Neural cell (in vitro differentiated cells): ENCODE data around the gene PLP1.

Experiments used
- CTCF ChIP-seq: fragments of 450-650 bp; IDR thresholded peaks from 2 replicates; pipeline ENCODE4 v1.5.1; 2014; ENCODE audit warnings: antibody characterized with exemption, mild to moderate bottlenecking, moderate library complexity; ENCODE audit not compliant: poor library complexity, severe bottlenecking
- EP300 ChIP-seq: fragments of 450-650 bp; conservative IDR thresholded peaks from 2 replicates; pipeline ENCODE4 v1.6.1; 2014; ENCODE audit warnings: antibody characterized with exemption, mild to moderate bottlenecking, moderate library complexity; ENCODE audit not compliant: poor library complexity, severe bottlenecking
- POLR2AphosphoS5 ChIP-seq: IDR thresholded peaks from 2 replicates; pipeline ENCODE4 v1.6.1; 2012
- RAD21 ChIP-seq: fragments of 450-650 bp; conservative IDR thresholded peaks from 2 replicates; pipeline ENCODE4 v1.6.1; 2014; ENCODE audit warnings: antibody characterized with exemption, mild to moderate bottlenecking, moderate library complexity
- REST ChIP-seq: IDR thresholded peaks from 2 replicates; pipeline ENCODE4 v1.6.1; 2012; ENCODE audit warnings: borderline replicate concordance
- TAF1 ChIP-seq: IDR thresholded peaks from 2 replicates; pipeline ENCODE4 v1.6.1; 2012; ENCODE audit warnings: low read depth

DNA sequence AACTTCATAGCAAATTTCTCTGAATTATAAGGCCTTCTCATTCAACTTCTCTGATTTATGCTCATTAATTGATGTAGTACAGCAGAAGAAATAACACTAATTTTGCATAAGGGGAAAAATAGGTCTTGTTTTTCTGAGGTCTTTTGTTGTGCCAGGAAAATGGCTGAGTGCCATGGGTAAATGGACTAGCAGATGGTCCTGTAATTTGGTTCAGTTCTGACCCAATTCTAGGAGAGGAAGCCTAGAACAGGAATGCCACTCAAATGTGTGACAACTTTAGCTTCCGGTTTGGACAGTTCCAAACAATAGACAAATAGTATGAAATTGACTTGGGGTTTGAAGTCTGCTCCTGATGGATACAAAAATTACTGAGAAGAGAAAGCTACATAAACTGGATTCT, 49.2 kb downstream of the PLP1 start:
- TF ChIP-seq REST: no peak
- no peak for TF ChIP-seq POLR2AphosphoS5
- TF ChIP-seq CTCF: no peak
- no peak for TF ChIP-seq RAD21
- TF ChIP-seq EP300: no peak
- no peak for TF ChIP-seq TAF1
